ENCODE results near the gene PPFIBP1. TPM values are rescaled to one million over a fixed set of nuclear protein-coding genes. Genes with fewer than 3 reads are reported as not detected.
A peak's percentile ranks its signal among the peaks of the same experiment; 100 is the strongest.
"Not testable (repeated sequence)": the region's sequence is repeated elsewhere in the genome, so short reads cannot be mapped to it uniquely, and the experiment has no call there.

PPFIBP1 gene
- polyA plus RNA-seq, 4 donors: 4.9 to 29.3 (median 12.7) TPM

DNA sequence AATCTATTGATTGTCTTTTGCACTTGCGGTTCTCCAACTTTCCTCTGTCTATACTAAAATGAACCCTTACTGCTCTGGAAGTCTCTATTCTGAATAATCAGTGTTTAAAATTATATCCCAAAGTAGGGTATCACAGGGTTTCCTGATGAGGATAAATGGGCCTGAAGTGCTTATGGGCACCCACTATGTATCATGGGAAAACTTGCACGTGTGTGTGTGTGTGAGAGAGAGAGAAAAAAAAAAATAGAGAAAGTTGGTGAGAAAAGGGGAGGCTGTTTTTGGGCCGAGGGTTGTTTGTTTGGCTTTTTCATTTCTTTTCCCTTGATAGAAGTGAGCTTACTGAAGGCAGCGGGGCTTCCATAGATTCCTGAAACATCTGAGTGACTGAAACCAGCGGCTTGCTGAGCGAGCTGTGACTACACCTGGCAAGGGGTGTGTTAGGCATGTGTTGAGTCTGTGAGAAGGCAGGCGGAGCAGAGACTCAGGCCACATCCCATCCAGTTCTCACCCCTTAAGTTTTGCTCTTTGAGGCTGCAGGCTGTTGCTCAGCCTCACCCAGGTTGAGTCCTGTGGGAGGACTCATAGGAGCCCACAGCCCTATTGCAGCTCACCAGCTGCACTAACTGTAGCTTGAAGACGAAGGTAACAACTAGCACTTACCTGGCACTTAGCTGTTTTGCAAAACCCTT lies 17.2 kb downstream of the PPFIBP1 start:
- Histone ChIP-seq H3K9me3 (ENCODE audit: control insufficient read depth in 2 of 2, insufficient read depth in 1 of 2, low read depth in 1 of 2, low read length in 1 of 2) (no peaks in the 10 kb centered on the region), H3K4me1 (ENCODE audit: control insufficient read depth in 3 of 3, insufficient read depth in 2 of 3, low read depth in 1 of 3, low read length in 2 of 3) (peaks cover 0 to 5% (median 0%) of the 10 kb centered on the region in 3 donors), H3K27me3 (ENCODE audit: control insufficient read depth in 3 of 3, insufficient read depth in 3 of 3, low read length in 3 of 3) (no peaks in the 10 kb centered on the region), H3K27ac (ENCODE audit: low read depth in 1 of 3, low read length in 2 of 3) (no peak overlapping the region), H3K4me3 (ENCODE audit: low read depth in 1 of 3, low read length in 3 of 3) (no peak overlapping the region), H3K36me3 (ENCODE audit: control insufficient read depth in 3 of 3, insufficient read depth in 2 of 3, low read depth in 1 of 3, low read length in 3 of 3) (peaks cover 0 to 4% (median 0%) of the 10 kb centered on the region in 3 donors)
- no peak for FAIRE-seq
- WGBS, 3 donors: 71 to 84% (median 77%) methylated on average over 8 of the region's 8 CpGs
- no peak for DNase-seq

GRCh38 chr12:27542628-27543027 lies 18.6 kb downstream of the PPFIBP1 start:
- FAIRE-seq (no peak), DNase-seq (no peak)
- Histone ChIP-seq H3K4me1 (ENCODE audit: control insufficient read depth in 3 of 3, insufficient read depth in 2 of 3, low read depth in 1 of 3, low read length in 2 of 3) (peaks cover 0 to 5% (median 0%) of the 10 kb centered on the region in 3 donors), H3K27ac (ENCODE audit: low read depth in 1 of 3, low read length in 2 of 3) (no peak overlapping the region), H3K9me3 (ENCODE audit: control insufficient read depth in 2 of 2, insufficient read depth in 1 of 2, low read depth in 1 of 2, low read length in 1 of 2) (no peaks in the 10 kb centered on the region), H3K4me3 (ENCODE audit: low read depth in 1 of 3, low read length in 3 of 3) (no peak overlapping the region), H3K36me3 (ENCODE audit: control insufficient read depth in 3 of 3, insufficient read depth in 2 of 3, low read depth in 1 of 3, low read length in 3 of 3) (no peaks in the 10 kb centered on the region), H3K27me3 (ENCODE audit: control insufficient read depth in 3 of 3, insufficient read depth in 3 of 3, low read length in 3 of 3) (no peaks in the 10 kb centered on the region)
- WGBS, 3 donors: 68 to 89% (median 87%) methylated on average over 5 of the region's 5 CpGs

DNA sequence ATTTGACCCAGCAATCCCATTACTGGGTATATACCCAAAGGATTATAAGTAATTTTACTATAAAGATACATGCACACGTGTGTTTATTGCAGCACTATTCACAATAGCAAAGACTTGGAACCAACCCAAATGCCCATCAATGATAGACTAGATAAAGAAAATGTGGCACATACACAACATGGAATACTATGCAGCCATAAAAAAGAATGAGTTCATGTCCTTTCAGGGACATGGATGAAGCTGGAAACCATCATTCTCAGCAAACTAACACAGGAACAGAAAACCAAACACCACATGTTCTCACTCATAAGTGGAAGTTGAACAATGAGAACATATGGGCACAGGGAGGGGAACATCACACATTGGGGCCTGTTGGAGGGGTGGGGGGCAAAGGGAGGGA lies 20.9 kb downstream of the PPFIBP1 start:
- H3K27me3 ChIP-seq (ENCODE audit: control insufficient read depth in 3 of 3, insufficient read depth in 3 of 3, low read length in 3 of 3); DNase-seq; H3K9me3 ChIP-seq (ENCODE audit: control insufficient read depth in 2 of 2, insufficient read depth in 1 of 2, low read depth in 1 of 2, low read length in 1 of 2); FAIRE-seq; H3K27ac ChIP-seq (ENCODE audit: low read depth in 1 of 3, low read length in 2 of 3); H3K4me3 ChIP-seq (ENCODE audit: low read depth in 1 of 3, low read length in 3 of 3); H3K36me3 ChIP-seq (ENCODE audit: control insufficient read depth in 3 of 3, insufficient read depth in 2 of 3, low read depth in 1 of 3, low read length in 3 of 3): not testable (repeated sequence)
- H3K4me1 ChIP-seq (ENCODE audit: control insufficient read depth in 3 of 3, insufficient read depth in 2 of 3, low read depth in 1 of 3, low read length in 2 of 3): peaks cover 4 to 11% (median 7%) of the 10 kb centered on the region in 3 donors
- WGBS, 3 donors: 90% methylated on average over 1 of the region's 1 CpG

GRCh38 chr12:27545665-27546064 lies 21.7 kb downstream of the PPFIBP1 start:
- H3K4me3 ChIP-seq (ENCODE audit: low read depth in 1 of 3, low read length in 3 of 3): no peak overlapping the region
- no peak overlapping the region for H3K27ac ChIP-seq (ENCODE audit: low read depth in 1 of 3, low read length in 2 of 3)
- WGBS, 3 donors: 82 to 89% (median 85%) methylated on average over 9 of the region's 9 CpGs
- H3K4me1 ChIP-seq (ENCODE audit: control insufficient read depth in 3 of 3, insufficient read depth in 2 of 3, low read depth in 1 of 3, low read length in 2 of 3): peaks cover 6 to 16% (median 11%) of the 10 kb centered on the region in 3 donors
- FAIRE-seq (no peak), DNase-seq (no peak)
- H3K27me3 ChIP-seq (ENCODE audit: control insufficient read depth in 3 of 3, insufficient read depth in 3 of 3, low read length in 3 of 3): no peaks in the 10 kb centered on the region
- no peaks in the 10 kb centered on the region for H3K9me3 ChIP-seq (ENCODE audit: control insufficient read depth in 2 of 2, insufficient read depth in 1 of 2, low read depth in 1 of 2, low read length in 1 of 2)
- H3K36me3 ChIP-seq (ENCODE audit: control insufficient read depth in 3 of 3, insufficient read depth in 2 of 3, low read depth in 1 of 3, low read length in 3 of 3): no peaks in the 10 kb centered on the region

DNA sequence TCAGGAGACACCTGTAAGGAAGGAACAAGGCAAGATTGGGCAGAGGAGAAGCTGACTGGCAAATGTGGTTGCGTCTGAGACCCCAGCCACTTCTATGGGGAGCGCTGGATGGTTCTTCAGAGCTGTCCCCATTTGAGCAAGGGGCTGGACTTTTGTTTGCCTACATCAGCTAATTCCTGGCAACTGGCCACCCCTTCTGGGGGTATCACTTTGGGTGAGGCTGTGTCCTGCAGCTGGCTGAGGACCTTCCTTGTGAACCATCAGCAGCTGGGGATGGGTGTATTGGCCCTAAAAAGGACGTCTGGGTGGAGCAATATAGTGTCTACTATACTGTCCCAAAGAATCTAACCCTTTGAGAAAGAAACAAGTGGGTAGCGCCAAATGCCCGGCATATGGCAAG lies 23.6 kb downstream of the PPFIBP1 start:
- 84 to 89% (median 86%) methylated on average over 5 of the region's 5 CpGs for WGBS, 3 donors
- H3K36me3 ChIP-seq (ENCODE audit: control insufficient read depth in 3 of 3, insufficient read depth in 2 of 3, low read depth in 1 of 3, low read length in 3 of 3): no peaks in the 10 kb centered on the region
- peaks cover 8 to 16% (median 9%) of the 10 kb centered on the region in 3 donors for H3K4me1 ChIP-seq (ENCODE audit: control insufficient read depth in 3 of 3, insufficient read depth in 2 of 3, low read depth in 1 of 3, low read length in 2 of 3)
- no peak for FAIRE-seq
- no peaks in the 10 kb centered on the region for H3K27me3 ChIP-seq (ENCODE audit: control insufficient read depth in 3 of 3, insufficient read depth in 3 of 3, low read length in 3 of 3)
- no peak for DNase-seq
- no peaks in the 10 kb centered on the region for H3K9me3 ChIP-seq (ENCODE audit: control insufficient read depth in 2 of 2, insufficient read depth in 1 of 2, low read depth in 1 of 2, low read length in 1 of 2)
- no peak overlapping the region for H3K4me3 ChIP-seq (ENCODE audit: low read depth in 1 of 3, low read length in 3 of 3)
- no peak overlapping the region for H3K27ac ChIP-seq (ENCODE audit: low read depth in 1 of 3, low read length in 2 of 3)

DNA sequence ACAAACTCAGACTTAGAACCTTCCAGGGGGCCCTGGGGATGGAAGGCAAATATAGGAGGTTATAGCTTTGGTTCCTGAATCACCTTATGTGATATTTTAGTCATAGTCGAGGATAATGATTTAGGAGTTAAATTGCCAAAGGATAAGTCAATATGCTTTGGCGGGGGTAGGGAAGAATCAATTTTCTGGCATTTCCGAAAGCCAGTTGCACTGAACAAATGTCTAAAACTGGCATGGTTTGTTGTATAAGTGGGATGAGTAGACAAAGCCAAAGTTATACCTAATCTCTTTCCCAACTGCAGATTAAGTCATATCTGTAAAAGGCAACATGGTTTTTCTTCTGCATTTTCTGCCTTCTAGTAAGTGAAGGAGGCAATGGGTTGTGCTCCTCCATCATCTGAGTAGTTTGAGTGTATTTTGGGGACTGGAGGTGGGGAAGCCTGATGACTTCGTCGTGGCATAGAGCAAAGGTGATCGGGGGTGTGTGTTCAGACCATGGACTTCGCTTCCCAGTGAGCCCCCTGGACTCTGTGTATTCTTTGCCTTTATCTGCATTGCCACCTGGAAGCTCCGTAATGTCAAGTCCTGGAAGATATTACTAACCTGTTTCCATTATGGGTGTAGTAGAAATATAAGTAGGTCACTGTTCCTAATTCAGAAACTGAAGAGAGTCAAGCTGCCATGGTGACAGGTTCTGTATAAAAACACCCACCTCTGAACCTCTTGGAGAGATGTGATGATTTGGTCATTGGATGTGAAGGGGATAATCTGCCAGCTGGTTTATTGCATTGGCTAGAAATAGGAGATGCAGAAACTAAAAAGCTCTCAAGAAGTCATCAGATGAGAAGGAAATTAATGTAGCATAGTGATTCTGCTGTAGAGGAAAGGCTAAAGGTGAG lies 24.5 kb downstream of the PPFIBP1 start:
- Histone ChIP-seq H3K36me3 (ENCODE audit: control insufficient read depth in 3 of 3, insufficient read depth in 2 of 3, low read depth in 1 of 3, low read length in 3 of 3) (no peaks in the 10 kb centered on the region), H3K27me3 (ENCODE audit: control insufficient read depth in 3 of 3, insufficient read depth in 3 of 3, low read length in 3 of 3) (no peaks in the 10 kb centered on the region), H3K4me1 (ENCODE audit: control insufficient read depth in 3 of 3, insufficient read depth in 2 of 3, low read depth in 1 of 3, low read length in 2 of 3) (peaks cover 8 to 16% (median 9%) of the 10 kb centered on the region in 3 donors), H3K9me3 (ENCODE audit: control insufficient read depth in 2 of 2, insufficient read depth in 1 of 2, low read depth in 1 of 2, low read length in 1 of 2) (no peaks in the 10 kb centered on the region), H3K27ac (ENCODE audit: low read depth in 1 of 3, low read length in 2 of 3) (peak overlapping the region in 1 of 3 donors; percentile 31), H3K4me3 (ENCODE audit: low read depth in 1 of 3, low read length in 3 of 3) (no peak overlapping the region)
- WGBS, 3 donors: 65 to 79% (median 66%) methylated on average over 8 of the region's 8 CpGs
- FAIRE-seq (no peak), DNase-seq (no peak)

DNA sequence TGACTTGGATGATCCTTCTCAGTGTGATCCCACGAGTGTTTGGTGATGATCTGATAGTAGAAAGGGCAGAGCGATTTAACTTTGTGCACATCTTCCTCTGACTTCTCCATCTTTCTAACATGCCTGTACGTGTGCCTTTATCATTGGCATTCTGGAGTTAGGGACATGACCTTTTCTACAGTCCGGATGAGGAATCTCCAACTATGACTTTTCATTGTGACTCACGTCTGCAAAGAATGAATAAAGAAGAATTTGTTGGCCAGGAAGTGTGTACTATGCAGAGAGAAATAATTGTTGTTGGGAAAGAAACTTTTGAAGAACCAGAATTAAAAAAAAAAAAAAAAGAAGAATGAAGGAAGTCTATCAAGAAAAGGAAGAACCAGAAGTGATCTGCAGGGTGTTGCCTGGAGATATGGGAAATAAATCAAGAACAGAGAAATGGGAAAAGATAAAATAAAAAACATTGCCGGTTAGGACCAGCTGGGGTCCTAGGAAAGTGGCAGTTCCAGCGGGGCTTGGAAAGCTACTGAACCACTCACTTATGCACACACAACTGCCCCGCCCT lies 25.3 kb downstream of the PPFIBP1 start:
- Histone ChIP-seq H3K4me3 (ENCODE audit: low read depth in 1 of 3, low read length in 3 of 3) (no peak overlapping the region), H3K27me3 (ENCODE audit: control insufficient read depth in 3 of 3, insufficient read depth in 3 of 3, low read length in 3 of 3) (no peaks in the 10 kb centered on the region), H3K9me3 (ENCODE audit: control insufficient read depth in 2 of 2, insufficient read depth in 1 of 2, low read depth in 1 of 2, low read length in 1 of 2) (no peaks in the 10 kb centered on the region), H3K27ac (ENCODE audit: low read depth in 1 of 3, low read length in 2 of 3) (peak overlapping the region in 2 of 3 donors; percentile 31 to 58), H3K36me3 (ENCODE audit: control insufficient read depth in 3 of 3, insufficient read depth in 2 of 3, low read depth in 1 of 3, low read length in 3 of 3) (no peaks in the 10 kb centered on the region), H3K4me1 (ENCODE audit: control insufficient read depth in 3 of 3, insufficient read depth in 2 of 3, low read depth in 1 of 3, low read length in 2 of 3) (peaks cover 8 to 16% (median 9%) of the 10 kb centered on the region in 3 donors)
- FAIRE-seq (no peak), DNase-seq (peak in 1 of 2 donors; percentile 18)
- 17 to 33% (median 28%) methylated on average over 8 of the region's 8 CpGs for WGBS, 3 donors

Data from small intestine (tissue), 7 donors.